Activated T-cell treated with anti-CD3 and anti-CD28 coated beads, Interleukin-2, amount 50 U/mL, for 1 hour (primary cell): ENCODE data around the gene ASH1L.
"Not testable (repeated sequence)": the region's sequence is repeated elsewhere in the genome, so short reads cannot be mapped to it uniquely, and the experiment has no call there.

Experiments used
- DNase-seq: peaks from one replicate; pipeline ENCODE4 v3.0.0-alpha.2; 2020

Gene ASH1L

DNA sequence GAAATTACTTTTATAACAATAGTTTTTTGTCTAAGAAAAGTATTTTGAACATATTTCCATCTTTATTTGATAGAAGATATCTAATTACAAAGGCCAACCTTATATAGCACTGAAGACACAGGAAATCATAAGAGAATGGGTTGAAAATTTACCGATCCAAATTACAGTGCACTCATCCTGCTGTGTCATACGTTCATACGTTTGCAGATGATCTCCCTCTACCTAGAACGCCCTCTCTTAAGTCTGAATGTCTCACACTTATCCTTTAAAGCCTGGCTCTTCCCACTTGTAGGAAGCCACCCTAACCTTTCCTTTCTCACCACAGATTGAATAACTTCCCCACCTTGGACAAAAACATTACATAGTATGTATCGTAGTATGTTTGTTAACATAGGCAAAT, 9.3 kb downstream of the ASH1L start:
- DNase-seq: no peak

DNA sequence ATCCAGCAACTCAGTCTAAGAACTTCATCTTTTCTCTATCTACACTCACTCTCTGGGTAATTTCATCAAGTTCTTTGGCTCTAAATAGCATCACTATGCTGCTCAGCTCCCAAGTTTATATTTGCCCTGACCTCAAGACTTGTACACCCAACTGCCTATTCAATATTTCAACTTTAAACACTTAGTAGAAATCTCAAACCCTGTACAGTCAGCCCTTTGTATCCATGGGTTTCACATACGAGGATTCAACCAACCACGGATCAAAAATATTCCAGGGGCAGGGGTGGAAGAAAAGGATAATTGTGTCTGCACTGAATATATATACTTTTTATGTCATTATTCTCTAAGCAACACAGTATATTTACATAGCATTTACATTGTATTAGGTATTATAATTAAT, 13.9 kb downstream of the ASH1L start:
- no peak for DNase-seq

GRCh38 chr1:155540000-155540874, 22.4 kb downstream of the ASH1L start:
- DNase-seq: no peak

GRCh38 chr1:155537193-155537592, 25.4 kb downstream of the ASH1L start:
- DNase-seq: no peak

GRCh38 chr1:155531624-155532023, 31.0 kb downstream of the ASH1L start:
- DNase-seq: no peak

- DNase-seq: no peak
These were observed 32.7 kb downstream of the ASH1L start for GRCh38 chr1:155529929-155530328.

DNA sequence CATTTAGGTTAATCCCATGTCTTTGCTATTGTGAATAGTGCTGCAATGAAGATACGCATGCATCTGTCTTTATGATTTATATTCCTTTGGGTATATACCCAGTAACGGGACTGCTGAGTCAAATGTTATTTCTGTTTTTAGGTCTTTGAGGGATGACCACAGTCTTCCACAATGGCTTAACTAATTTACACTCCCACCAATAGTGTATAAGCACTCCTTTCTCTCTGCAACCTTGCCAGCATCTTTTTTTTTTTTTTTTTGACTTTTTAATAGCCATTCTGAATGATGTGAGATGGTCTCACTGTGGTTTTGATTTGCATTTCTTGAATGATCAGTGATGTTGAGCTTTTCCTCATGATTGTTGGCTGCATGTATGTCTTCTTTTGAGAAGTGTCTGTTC, 33.5 kb downstream of the ASH1L start:
- no peak for DNase-seq

DNA sequence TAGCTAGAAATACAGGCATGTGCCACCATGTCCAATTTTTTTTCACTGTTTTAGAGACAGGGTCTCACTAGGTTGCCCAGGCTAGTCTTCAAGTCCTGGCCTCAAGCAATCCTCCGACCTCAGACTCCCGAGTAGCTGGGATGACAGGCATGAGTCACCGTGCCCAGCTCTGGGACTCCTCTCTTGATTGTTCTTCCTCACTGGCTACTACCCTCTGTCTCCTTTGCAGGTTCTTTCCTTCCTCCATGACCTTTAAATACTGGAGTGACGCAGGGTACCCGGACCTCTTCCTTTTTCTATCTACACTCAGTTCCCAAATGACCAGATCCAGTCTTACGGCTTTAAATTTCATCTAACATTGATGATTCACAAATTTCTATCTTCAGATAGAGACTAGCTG, 34.9 kb downstream of the ASH1L start:
- no peak for DNase-seq

GRCh38 chr1:155526356-155526755, 36.2 kb downstream of the ASH1L start:
- DNase-seq: no peak

DNA sequence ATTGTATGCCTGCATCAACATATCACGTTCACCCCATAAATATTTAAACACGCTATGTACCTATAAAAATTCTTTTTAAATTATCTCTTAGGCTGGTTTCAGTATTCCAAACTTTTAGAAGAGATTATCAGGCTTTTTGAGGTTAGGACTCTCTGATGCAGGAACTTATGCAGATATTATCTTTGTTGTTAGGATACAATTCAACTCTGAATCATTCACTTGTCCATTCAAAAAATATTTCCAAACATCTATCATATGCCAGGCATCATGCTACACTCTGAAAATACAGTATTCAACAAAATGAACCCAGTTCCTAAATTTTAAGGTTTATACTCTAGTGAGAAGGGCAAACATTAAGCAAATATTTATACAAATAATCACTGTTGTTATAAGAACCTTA, 40.5 kb downstream of the ASH1L start:
- no peak for DNase-seq

GRCh38 chr1:155518484-155518883, 44.1 kb downstream of the ASH1L start:
- DNase-seq: no peak

DNA sequence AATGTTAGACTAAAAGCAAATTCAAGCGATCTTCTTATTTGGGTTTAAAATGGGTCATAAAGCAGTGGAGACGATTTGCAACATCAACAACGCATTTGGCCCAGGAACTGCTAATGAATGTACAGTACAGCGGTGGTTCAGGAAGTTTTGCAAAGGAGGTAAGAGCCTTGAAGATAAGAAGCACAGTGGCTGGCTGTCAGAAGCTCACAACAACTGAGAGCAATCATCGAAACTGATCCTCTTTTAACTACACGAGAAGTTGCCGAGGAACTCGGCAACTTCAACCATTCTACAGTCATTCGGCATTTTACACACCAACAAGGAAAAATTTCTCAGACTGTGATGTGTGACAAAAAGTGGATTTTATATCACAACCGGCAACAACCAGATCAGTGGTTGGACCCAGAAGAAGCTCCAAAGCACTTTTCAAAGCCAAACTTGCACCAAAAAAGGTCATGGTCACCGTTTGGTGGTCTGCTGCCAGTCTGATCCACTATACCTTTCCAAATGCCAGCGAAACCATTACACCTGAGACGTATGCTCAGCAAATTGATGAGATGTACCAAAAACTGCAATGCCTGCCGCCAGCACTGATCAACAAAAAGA, 47.9 kb downstream of the ASH1L start:
- no peak for DNase-seq

DNA sequence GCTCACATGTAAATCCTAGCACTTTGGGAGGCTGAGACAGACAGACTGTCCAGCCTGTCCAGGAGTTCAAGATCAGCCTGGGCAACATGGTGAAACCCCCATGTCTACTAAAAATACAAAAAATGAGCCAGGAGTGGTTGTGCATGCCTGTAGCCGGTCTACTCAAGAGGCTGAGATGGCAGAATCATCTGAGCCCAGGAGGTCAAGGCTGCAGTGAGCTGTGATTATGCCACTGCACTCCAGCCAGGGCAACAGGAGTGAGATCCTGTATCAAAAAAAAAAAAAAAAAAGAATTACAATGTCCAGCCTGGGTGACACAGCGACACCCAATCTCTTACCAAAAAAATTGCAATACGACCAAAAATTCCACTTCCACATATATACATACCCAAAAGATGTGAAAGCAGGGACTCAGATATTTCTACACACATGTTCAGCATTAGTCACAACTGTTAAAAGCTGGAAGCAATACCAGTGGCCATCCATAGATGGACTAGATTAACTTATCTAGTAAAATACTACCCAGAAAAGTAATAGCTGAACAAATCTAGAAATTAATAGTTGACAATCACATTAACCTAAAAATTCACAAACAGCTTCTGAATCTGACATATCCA, 49.2 kb downstream of the ASH1L start:
- no peak for DNase-seq

DNA sequence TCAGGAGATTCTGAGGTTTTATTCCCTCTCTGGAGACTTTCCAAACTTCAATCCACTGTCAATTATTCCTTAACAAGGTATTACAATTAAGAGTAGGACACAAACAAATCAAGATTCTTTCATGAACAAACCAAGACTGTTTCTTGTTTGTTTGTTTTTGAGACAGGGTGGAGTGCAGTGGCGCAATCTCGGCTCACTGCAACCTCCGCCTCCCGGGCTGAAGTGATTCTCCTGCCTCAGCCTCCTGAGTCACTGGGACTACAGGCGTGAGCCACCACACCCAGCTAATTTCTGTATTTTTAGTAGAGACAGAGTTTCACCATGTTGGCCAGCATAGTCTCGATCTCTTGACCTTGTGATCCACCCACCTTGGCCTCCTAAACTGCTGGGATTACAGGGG, 51.2 kb downstream of the ASH1L start:
- DNase-seq: not testable (repeated sequence)

- no peak for DNase-seq
These were observed 53.5 kb downstream of the ASH1L start for GRCh38 chr1:155509064-155509463.

DNA sequence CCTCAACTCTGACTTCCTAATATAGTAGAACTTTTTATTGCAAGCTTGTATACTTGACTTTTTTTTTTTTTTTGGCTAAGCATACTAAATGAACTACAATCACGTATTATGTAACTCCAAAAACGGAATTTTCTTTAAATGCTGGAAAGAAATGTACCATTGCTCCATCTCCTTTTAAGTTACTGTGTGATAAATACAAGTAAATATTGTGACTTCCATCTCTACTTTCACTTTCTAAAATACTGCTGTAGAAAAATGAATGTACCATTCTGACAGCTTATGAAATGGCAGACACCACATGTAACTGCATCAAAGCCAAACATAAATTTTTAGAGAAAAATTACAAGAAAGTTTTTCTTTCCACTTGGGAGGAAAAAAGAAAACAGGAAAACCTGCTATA, 54.7 kb downstream of the ASH1L start:
- DNase-seq: no peak

DNA sequence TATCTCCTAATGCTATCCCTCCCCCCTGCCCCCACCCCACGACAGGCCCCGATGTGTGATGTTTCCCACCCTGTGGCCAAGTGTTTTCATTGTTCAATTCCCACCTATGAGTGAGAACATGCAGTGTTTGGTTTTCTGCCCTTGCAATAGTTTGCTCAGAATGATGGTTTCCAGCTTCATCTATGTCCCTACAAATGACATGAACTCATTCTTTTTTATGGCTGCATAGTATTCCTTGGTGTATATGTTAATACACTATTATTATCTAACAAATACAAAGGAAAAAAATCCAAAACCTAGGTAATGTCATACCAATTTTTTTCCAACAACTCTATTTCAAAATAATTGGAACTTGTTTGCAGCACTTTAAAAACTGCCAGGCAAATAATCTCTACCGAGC, 56.6 kb downstream of the ASH1L start:
- DNase-seq: not testable (repeated sequence)

GRCh38 chr1:155504207-155504606, 58.4 kb downstream of the ASH1L start:
- no peak for DNase-seq

- no peak for DNase-seq
These were observed 62.5 kb downstream of the ASH1L start for GRCh38 chr1:155499953-155500639.

- no peak for DNase-seq
These were observed 63.3 kb downstream of the ASH1L start for GRCh38 chr1:155499263-155499662.

DNA sequence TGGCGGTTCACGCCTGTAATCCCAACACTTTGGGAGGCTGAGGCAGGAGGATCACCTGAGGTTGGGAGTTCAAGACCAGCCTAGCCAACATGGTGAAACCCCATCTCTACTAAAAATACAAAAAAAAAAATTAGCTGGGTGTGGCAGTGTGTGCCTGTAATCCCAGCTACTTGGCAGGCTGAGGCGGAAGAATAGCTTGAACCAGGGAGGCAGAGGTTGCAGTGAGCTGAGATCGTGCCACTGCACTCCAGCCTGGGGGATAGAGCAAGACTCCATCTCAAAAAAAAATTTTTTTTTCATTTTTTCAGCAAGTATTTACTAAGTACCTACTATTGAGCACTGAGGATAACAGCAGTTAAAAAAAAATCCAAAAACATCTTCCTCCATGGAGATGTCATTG, 69.0 kb downstream of the ASH1L start:
- DNase-seq: not testable (repeated sequence)

DNA sequence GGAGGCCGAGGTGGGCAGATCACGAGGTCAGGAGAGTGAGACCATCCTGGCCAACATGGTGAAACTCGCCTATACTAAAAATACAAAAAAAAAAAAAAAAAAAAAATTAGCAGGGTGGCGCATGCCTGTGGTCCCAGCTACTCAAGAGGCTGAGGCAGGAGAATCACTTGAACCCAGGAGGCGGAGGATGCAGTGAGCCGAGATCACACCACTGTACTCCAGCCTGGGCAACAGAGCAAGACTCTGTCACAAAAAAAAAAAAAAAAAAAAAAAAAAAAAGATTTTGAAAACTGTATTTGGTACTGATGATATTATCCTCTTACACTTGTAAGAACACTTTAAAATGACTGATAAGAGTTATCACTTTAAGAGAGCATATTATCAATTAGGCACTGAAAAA, 74.2 kb downstream of the ASH1L start:
- DNase-seq: not testable (repeated sequence)

GRCh38 chr1:155487541-155487940, 75.1 kb downstream of the ASH1L start:
- DNase-seq: no peak

- not testable (repeated sequence) for DNase-seq
These were observed 75.7 kb downstream of the ASH1L start for GRCh38 chr1:155486952-155487351.
